IMR-90 (cell line): ENCODE data around the gene GATA2.

ENCODE experiments used
- MAFK ChIP-seq: IDR thresholded peaks from 2 replicates; pipeline ENCODE4 v1.6.1; 2012; ENCODE audit warnings: low read depth, low read length, improper control_type of control experiment
- MAZ ChIP-seq: IDR thresholded peaks from 2 replicates; pipeline ENCODE4 v1.6.1; 2012; ENCODE audit warnings: low read depth, mild to moderate bottlenecking, low read length, improper control_type of control experiment, moderate library complexity, borderline replicate concordance
- MXI1 ChIP-seq: IDR thresholded peaks from 2 replicates; pipeline ENCODE4 v1.6.1; 2012; ENCODE audit warnings: low read depth, mild to moderate bottlenecking, low read length, moderate library complexity, borderline replicate concordance
- NFE2L2 ChIP-seq: fragments of 150-350 bp; IDR thresholded peaks from 2 replicates; pipeline ENCODE4 v1.6.1; 2016; ENCODE audit warnings: low read depth, mild to moderate bottlenecking, low read length
- POLR2A ChIP-seq: IDR thresholded peaks from 2 replicates; pipeline ENCODE4 v1.6.1; 2012; ENCODE audit warnings: mild to moderate bottlenecking, low read depth, low read length
- RAD21 ChIP-seq: IDR thresholded peaks from 2 replicates; pipeline ENCODE4 v1.6.1; 2012; ENCODE audit warnings: low read length, improper control_type of control experiment
- RFX5 ChIP-seq: IDR thresholded peaks from 2 replicates; pipeline ENCODE4 v1.8.0; 2012; ENCODE audit warnings: low read depth, mild to moderate bottlenecking, low read length, moderate library complexity
- TF ChIP-seq, protein P1 (sequence below): conservative IDR thresholded peaks from 2 replicates; pipeline ENCODE4 v1.5.1; 2012; ENCODE audit warnings: mild to moderate bottlenecking, low read depth, low read length, improper control_type of control experiment

GRCh38 chr3:128505771-128506170, 12.8 kb upstream of the GATA2 start:
- TF ChIP-seq MAFK, result no peak
- TF ChIP-seq, protein P1, sequence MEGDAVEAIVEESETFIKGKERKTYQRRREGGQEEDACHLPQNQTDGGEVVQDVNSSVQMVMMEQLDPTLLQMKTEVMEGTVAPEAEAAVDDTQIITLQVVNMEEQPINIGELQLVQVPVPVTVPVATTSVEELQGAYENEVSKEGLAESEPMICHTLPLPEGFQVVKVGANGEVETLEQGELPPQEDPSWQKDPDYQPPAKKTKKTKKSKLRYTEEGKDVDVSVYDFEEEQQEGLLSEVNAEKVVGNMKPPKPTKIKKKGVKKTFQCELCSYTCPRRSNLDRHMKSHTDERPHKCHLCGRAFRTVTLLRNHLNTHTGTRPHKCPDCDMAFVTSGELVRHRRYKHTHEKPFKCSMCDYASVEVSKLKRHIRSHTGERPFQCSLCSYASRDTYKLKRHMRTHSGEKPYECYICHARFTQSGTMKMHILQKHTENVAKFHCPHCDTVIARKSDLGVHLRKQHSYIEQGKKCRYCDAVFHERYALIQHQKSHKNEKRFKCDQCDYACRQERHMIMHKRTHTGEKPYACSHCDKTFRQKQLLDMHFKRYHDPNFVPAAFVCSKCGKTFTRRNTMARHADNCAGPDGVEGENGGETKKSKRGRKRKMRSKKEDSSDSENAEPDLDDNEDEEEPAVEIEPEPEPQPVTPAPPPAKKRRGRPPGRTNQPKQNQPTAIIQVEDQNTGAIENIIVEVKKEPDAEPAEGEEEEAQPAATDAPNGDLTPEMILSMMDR, result no peak
- no peak for TF ChIP-seq RAD21
- TF ChIP-seq POLR2A, result no peak
- TF ChIP-seq MAZ, result no peak
- TF ChIP-seq RFX5, result no peak
- TF ChIP-seq NFE2L2, result no peak
- no peak for TF ChIP-seq MXI1
